LNCaP clone FGC (cell line): ENCODE measurements around the gene ADGRD1.

Source experiments
- DNase-seq: peaks from one replicate; pipeline ENCODE4 v3.0.0-alpha.2; 2011; ENCODE audit warnings: low read depth
- H3K4me3 ChIP-seq: 2 replicates; pipeline ENCODE4 v1.5.1; 2011; ENCODE audit warnings: mild to moderate bottlenecking, low read depth, low read length, control low read depth
- TF ChIP-seq, protein P1 (sequence below): IDR thresholded peaks from 2 replicates; pipeline ENCODE4 v1.5.1; 2012; ENCODE audit warnings: mild to moderate bottlenecking; ENCODE audit not compliant: control insufficient read depth, insufficient read depth; ENCODE audit errors: extremely low read depth

The ADGRD1 gene

GRCh38 chr12:130956456-130957303 lies 3.0 kb downstream of the ADGRD1 start:
- TF ChIP-seq, protein P1, sequence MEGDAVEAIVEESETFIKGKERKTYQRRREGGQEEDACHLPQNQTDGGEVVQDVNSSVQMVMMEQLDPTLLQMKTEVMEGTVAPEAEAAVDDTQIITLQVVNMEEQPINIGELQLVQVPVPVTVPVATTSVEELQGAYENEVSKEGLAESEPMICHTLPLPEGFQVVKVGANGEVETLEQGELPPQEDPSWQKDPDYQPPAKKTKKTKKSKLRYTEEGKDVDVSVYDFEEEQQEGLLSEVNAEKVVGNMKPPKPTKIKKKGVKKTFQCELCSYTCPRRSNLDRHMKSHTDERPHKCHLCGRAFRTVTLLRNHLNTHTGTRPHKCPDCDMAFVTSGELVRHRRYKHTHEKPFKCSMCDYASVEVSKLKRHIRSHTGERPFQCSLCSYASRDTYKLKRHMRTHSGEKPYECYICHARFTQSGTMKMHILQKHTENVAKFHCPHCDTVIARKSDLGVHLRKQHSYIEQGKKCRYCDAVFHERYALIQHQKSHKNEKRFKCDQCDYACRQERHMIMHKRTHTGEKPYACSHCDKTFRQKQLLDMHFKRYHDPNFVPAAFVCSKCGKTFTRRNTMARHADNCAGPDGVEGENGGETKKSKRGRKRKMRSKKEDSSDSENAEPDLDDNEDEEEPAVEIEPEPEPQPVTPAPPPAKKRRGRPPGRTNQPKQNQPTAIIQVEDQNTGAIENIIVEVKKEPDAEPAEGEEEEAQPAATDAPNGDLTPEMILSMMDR, result no peak
- DNase-seq, result no peak
- H3K4me3 ChIP-seq, result no peak overlapping the region

DNA sequence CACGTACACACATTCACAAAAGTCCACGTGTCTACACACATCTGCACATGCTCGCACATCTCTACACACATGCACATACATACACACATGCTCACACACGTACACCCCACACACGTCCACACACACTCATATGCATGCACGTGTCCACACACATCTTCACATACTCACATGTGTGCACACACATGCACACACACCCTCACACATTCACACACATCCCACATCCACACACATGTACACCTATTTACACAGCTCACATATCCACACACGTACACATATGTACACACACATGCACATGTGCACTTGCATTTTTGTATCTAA lies 3.6 kb downstream of the ADGRD1 start:
- no peak overlapping the region for H3K4me3 ChIP-seq
- no peak for DNase-seq
- TF ChIP-seq, protein P1, result no peak

DNA sequence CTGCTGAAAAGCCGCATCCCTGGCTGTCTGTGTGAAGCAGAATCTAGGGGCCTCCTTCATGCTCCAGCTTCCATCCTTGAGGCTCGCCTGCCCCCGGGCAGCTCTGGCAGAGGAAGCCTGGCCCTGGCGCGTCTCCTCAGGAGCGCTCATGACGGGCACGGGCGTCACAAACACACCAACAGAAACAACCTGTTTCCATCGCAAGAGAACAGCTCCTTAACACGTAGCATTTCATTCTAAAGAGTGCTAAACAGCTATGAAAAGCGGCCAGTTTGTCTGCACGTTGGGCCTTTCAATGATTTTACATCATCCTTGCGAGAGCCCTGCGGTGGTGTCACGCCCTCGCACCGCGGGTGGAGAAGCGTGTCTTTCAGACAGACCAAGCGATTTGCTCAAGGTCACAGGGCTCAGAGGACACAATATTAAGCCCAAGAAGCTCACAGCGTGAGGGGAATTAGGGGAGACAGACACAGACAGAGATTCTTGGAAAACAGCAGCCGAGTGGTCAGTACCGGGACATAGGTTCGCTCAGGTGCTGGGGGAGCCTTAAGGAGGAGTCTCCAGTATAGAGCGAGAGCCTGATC lies 4.9 kb downstream of the ADGRD1 start:
- DNase-seq, result no peak
- TF ChIP-seq, protein P1, result no peak
- no peak overlapping the region for H3K4me3 ChIP-seq

GRCh38 chr12:130959632-130960031 lies 5.9 kb downstream of the ADGRD1 start:
- no peak for DNase-seq
- H3K4me3 ChIP-seq, result no peak overlapping the region
- TF ChIP-seq, protein P1, result no peak

GRCh38 chr12:130960058-130960457 lies 6.4 kb downstream of the ADGRD1 start:
- no peak for DNase-seq

DNA sequence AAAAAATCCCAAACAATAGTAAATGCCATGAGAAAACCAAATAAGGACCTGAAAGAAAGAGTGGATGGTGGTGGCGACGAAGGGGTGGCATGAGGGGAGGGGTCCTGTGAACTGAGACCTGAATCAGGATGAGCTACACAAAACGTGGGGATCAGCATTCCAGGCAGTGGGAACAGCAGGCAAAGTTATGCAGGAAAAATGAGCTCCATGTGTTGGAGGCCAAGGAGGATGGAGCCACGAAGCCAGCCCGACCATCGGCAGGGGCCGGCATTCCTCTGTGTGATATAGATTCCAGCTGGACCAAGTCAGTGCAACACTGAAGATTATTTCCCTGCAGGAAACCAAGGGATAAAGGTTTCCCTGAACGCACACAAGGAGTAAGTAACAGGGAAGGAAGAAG lies 7.1 kb downstream of the ADGRD1 start:
- H3K4me3 ChIP-seq, result no peak overlapping the region
- no peak for DNase-seq
- TF ChIP-seq, protein P1, result no peak

More at GRCh38 chr12:130960058-130960457, 6.4 kb downstream of the ADGRD1 start:
- TF ChIP-seq, protein P1, result no peak
- H3K4me3 ChIP-seq, result no peak overlapping the region

DNA sequence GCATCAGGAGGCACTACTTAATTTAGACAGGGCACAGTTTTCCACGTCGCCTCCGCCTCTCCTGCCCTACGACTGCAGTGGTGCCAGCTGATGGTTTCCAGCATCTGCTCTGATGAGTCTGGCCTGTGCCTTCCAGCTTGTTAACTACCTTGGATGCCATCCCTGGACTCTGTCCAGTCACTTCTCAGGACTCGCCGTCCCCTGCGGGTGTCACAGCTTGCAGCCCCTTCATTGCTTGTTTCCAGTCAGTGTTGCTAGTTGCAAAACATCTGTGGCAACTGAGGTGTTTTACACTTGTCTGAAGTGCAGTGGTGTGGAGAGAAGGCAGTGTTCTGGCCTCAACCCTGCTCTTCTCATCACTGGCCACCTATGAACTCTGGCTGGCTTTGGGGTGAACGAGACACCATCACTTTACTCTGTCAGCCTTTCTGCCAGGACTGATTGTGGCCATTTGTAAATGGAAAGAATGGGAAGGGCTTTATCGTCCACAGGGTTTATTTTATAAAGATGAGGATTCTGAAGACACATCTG lies 8.3 kb downstream of the ADGRD1 start:
- TF ChIP-seq, protein P1, result no peak

More for the DNA sequence above, 8.3 kb downstream of the ADGRD1 start:
- DNase-seq, result peak; percentile 10
- H3K4me3 ChIP-seq, result no peak overlapping the region
